Measurements from ENCODE around the gene BST1.

- TF ChIP-seq CTCF (IDR thresholded peaks at IDR 0.05; ENCODE audit: extremely low read depth in 1 of 2, insufficient read depth in 1 of 2, low read depth in 1 of 2, low read length in 2 of 2), result no peak
- no peak for TF ChIP-seq EZH2 (IDR thresholded peaks at IDR 0.05; ENCODE audit: borderline replicate concordance, low read depth, low read length, severe bottlenecking)
- TF ChIP-seq POLR2A (IDR thresholded peaks at IDR 0.05; ENCODE audit: low read depth, low read length), result no peak
- TF ChIP-seq POLR2AphosphoS5 (IDR thresholded peaks at IDR 0.05; ENCODE audit: insufficient read depth, low read depth, low read length), result no peak
- TF ChIP-seq MAX (IDR thresholded peaks at IDR 0.05; ENCODE audit: insufficient read depth, insufficient read length), result no peak
- TF ChIP-seq JUN (IDR thresholded peaks at IDR 0.05; ENCODE audit: borderline replicate concordance, insufficient read depth, insufficient read length, low read depth), result no peak
- no peak for TF ChIP-seq GATA2 (IDR thresholded peaks at IDR 0.05; ENCODE audit: insufficient read depth, insufficient read length, low read depth, low read length)
- no peak for TF ChIP-seq FOS (IDR thresholded peaks at IDR 0.05; ENCODE audit: borderline replicate concordance, insufficient read depth, low read length)
- TF ChIP-seq MYC (IDR thresholded peaks at IDR 0.05; ENCODE audit: low read depth, low read length), result no peak
Observed at GRCh38 chr4:15742083-15742582, 39.3 kb downstream of the BST1 start.
